ENCODE data around the gene RUNX1.

DNA sequence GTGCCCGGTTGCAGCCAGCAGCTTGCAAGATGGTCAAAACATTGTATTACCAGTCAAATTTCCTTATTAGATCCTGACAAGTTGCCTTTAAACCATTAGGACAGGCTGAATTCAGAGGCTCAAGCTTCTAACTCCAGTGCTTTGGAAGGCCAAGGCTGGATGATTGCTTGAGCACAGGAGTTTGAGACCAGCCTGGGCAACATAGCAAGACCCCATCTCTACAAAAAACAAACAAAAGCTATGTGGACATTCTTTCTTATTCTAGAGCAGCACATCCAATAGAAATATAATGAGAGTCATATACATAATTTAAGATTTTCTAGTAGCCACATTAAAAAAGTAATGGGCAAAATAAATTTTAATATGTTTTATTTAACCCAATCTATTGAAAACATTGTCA, 149.3 kb downstream of the RUNX1 start:
- TF ChIP-seq, protein P1, sequence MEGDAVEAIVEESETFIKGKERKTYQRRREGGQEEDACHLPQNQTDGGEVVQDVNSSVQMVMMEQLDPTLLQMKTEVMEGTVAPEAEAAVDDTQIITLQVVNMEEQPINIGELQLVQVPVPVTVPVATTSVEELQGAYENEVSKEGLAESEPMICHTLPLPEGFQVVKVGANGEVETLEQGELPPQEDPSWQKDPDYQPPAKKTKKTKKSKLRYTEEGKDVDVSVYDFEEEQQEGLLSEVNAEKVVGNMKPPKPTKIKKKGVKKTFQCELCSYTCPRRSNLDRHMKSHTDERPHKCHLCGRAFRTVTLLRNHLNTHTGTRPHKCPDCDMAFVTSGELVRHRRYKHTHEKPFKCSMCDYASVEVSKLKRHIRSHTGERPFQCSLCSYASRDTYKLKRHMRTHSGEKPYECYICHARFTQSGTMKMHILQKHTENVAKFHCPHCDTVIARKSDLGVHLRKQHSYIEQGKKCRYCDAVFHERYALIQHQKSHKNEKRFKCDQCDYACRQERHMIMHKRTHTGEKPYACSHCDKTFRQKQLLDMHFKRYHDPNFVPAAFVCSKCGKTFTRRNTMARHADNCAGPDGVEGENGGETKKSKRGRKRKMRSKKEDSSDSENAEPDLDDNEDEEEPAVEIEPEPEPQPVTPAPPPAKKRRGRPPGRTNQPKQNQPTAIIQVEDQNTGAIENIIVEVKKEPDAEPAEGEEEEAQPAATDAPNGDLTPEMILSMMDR (IDR thresholded peaks at IDR 0.05), result no peak
- TF ChIP-seq JUND (IDR thresholded peaks at IDR 0.05) (no peak), CHD2 (IDR thresholded peaks at IDR 0.05; ENCODE audit: low read length, partially characterized antibody) (no peak), YY1 (IDR thresholded peaks at IDR 0.05; ENCODE audit: low read depth) (no peak), EP300 (IDR thresholded peaks at IDR 0.05; ENCODE audit: borderline replicate concordance in 1 of 2, low read depth in 1 of 2, low read length in 1 of 2) (no peak), SMC3 (IDR thresholded peaks at IDR 0.05; ENCODE audit: low read depth, low read length) (no peak)
